ENCODE measurements around the gene SHCBP1L. TPM values are rescaled to one million over a fixed set of nuclear protein-coding genes. Genes with fewer than 3 reads are reported as not detected.
A peak's percentile ranks its signal among the peaks of the same experiment; 100 is the strongest.

Gene SHCBP1L
- total RNA-seq, 1 donor from 2014 or later, result not detected

GRCh38 chr1:182890927-182891610 lies 61.9 kb downstream of the SHCBP1L start:
- Mint-ChIP-seq H3K36me3 (ENCODE audit: unreplicated experiment) (peaks cover 10% of the 10 kb centered on the region), H3K4me3 (ENCODE audit: unreplicated experiment) (no peak overlapping the region), H3K27ac (ENCODE audit: unreplicated experiment) (no peak overlapping the region), H3K4me1 (ENCODE audit: low read depth, unreplicated experiment) (no peaks in the 10 kb centered on the region), H3K27me3 (ENCODE audit: unreplicated experiment) (peaks cover 1% of the 10 kb centered on the region), H3K9me3 (ENCODE audit: unreplicated experiment) (peaks cover 2% of the 10 kb centered on the region)
- DNase-seq, result no peak
- TF ChIP-seq, protein P1, sequence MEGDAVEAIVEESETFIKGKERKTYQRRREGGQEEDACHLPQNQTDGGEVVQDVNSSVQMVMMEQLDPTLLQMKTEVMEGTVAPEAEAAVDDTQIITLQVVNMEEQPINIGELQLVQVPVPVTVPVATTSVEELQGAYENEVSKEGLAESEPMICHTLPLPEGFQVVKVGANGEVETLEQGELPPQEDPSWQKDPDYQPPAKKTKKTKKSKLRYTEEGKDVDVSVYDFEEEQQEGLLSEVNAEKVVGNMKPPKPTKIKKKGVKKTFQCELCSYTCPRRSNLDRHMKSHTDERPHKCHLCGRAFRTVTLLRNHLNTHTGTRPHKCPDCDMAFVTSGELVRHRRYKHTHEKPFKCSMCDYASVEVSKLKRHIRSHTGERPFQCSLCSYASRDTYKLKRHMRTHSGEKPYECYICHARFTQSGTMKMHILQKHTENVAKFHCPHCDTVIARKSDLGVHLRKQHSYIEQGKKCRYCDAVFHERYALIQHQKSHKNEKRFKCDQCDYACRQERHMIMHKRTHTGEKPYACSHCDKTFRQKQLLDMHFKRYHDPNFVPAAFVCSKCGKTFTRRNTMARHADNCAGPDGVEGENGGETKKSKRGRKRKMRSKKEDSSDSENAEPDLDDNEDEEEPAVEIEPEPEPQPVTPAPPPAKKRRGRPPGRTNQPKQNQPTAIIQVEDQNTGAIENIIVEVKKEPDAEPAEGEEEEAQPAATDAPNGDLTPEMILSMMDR (IDR thresholded peaks at IDR 0.05; ENCODE audit: partially characterized antibody, unreplicated experiment), result no peak

DNA sequence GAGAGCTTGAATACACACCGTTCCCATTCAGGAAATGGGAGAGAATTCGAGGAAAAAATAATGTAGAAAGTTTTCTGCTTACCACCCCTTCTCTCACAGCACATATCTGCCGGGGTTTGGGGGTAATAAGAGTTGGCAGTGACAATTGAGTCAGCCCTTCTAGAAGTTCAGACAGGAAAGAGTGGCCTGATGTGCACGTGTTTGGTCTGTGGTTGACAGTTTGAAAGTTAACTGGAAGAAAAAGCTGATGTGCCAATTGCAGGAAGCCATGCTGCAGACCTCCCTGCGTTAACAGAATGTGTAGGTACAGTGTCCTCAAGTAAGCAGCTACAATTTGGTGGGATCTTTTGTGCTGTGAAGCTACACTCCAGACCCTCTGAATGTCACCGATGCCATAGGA lies 63.0 kb downstream of the SHCBP1L start:
- Mint-ChIP-seq H3K27me3 (ENCODE audit: unreplicated experiment) (peaks cover 1% of the 10 kb centered on the region), H3K27ac (ENCODE audit: unreplicated experiment) (no peak overlapping the region), H3K36me3 (ENCODE audit: unreplicated experiment) (peaks cover 10% of the 10 kb centered on the region), H3K4me3 (ENCODE audit: unreplicated experiment) (no peak overlapping the region), H3K9me3 (ENCODE audit: unreplicated experiment) (peaks cover 2% of the 10 kb centered on the region), H3K4me1 (ENCODE audit: low read depth, unreplicated experiment) (no peaks in the 10 kb centered on the region)
- TF ChIP-seq, protein P1 (IDR thresholded peaks at IDR 0.05; ENCODE audit: partially characterized antibody, unreplicated experiment), result no peak
- no peak for DNase-seq

- Mint-ChIP-seq H3K4me3 (ENCODE audit: unreplicated experiment) (no peak overlapping the region), H3K27ac (ENCODE audit: unreplicated experiment) (peak overlapping the region; percentile 71), H3K4me1 (ENCODE audit: low read depth, unreplicated experiment) (no peaks in the 10 kb centered on the region), H3K36me3 (ENCODE audit: unreplicated experiment) (peaks cover 10% of the 10 kb centered on the region), H3K27me3 (ENCODE audit: unreplicated experiment) (peaks cover 1% of the 10 kb centered on the region), H3K9me3 (ENCODE audit: unreplicated experiment) (no peaks in the 10 kb centered on the region)
- TF ChIP-seq, protein P1 (IDR thresholded peaks at IDR 0.05; ENCODE audit: partially characterized antibody, unreplicated experiment), result no peak
- no peak for DNase-seq
Observed at GRCh38 chr1:182888736-182889531, 64.0 kb downstream of the SHCBP1L start.

GRCh38 chr1:182886985-182887384 lies 66.0 kb downstream of the SHCBP1L start:
- no peak for DNase-seq
- Mint-ChIP-seq H3K27me3 (ENCODE audit: unreplicated experiment) (peaks cover 1% of the 10 kb centered on the region), H3K4me3 (ENCODE audit: unreplicated experiment) (no peak overlapping the region), H3K27ac (ENCODE audit: unreplicated experiment) (no peak overlapping the region), H3K36me3 (ENCODE audit: unreplicated experiment) (peaks cover 10% of the 10 kb centered on the region), H3K4me1 (ENCODE audit: low read depth, unreplicated experiment) (no peaks in the 10 kb centered on the region), H3K9me3 (ENCODE audit: unreplicated experiment) (no peaks in the 10 kb centered on the region)
- TF ChIP-seq, protein P1 (IDR thresholded peaks at IDR 0.05; ENCODE audit: partially characterized antibody, unreplicated experiment), result no peak

- no peak overlapping the region for H3K4me3 Mint-ChIP-seq (ENCODE audit: unreplicated experiment)
- peaks cover 6% of the 10 kb centered on the region for H3K36me3 Mint-ChIP-seq (ENCODE audit: unreplicated experiment)
- no peak for DNase-seq
- no peaks in the 10 kb centered on the region for H3K9me3 Mint-ChIP-seq (ENCODE audit: unreplicated experiment)
- peaks cover 1% of the 10 kb centered on the region for H3K27me3 Mint-ChIP-seq (ENCODE audit: unreplicated experiment)
- TF ChIP-seq, protein P1 (IDR thresholded peaks at IDR 0.05; ENCODE audit: partially characterized antibody, unreplicated experiment), result no peak
- peak overlapping the region; percentile 7 for H3K27ac Mint-ChIP-seq (ENCODE audit: unreplicated experiment)
- no peaks in the 10 kb centered on the region for H3K4me1 Mint-ChIP-seq (ENCODE audit: low read depth, unreplicated experiment)
Observed at GRCh38 chr1:182885591-182885990, 67.4 kb downstream of the SHCBP1L start.
